GM12878 (cell line): ENCODE data around the gene NFILZ. TPM values are rescaled to one million over a fixed set of nuclear protein-coding genes. Genes with fewer than 3 reads are reported as not detected.

Experiments
- ATAC-seq: fragments of 200-7000 bp; cut with Tn5 transposase; 3 replicates; pipeline ENCODE4 v1.9.1; 2020; ENCODE audit warnings: mild to moderate bottlenecking, moderate library complexity
- BruUV-seq: library from RNA; stranded (reverse); fragments of 400-500 nt; replicated peaks from 2 replicates; lab custom pipeline; 2021; lab: Mats Ljungman, UMichigan
- CTCF ChIA-PET: fragments of 300-600 bp; sonication (Branson Sonifier 250); formaldehyde crosslinking; extraction: SDS; loops from one replicate; lab custom pipeline; 2021; ENCODE audit warnings: inconsistent platforms; lab: Yijun Ruan, JAX
- POLR2A ChIA-PET: fragments of 350-600 bp; formaldehyde crosslinking; extraction: SDS; loops from one replicate; lab custom pipeline; 2021; ENCODE audit warnings: inconsistent platforms; lab: Charles Lee
- RAD21 ChIA-PET: fragments of 300-600 bp; sonication (Branson Sonifier 250); formaldehyde crosslinking; loops from one replicate; lab custom pipeline; 2023; ENCODE audit warnings: antibody characterized with exemption; ENCODE audit not compliant: unreplicated experiment; lab: Charles Lee
- SMC1A ChIA-PET: fragments of 300-600 bp; sonication (Branson Sonifier 250); formaldehyde crosslinking; loops from one replicate; lab custom pipeline; 2023; ENCODE audit not compliant: unreplicated experiment, uncharacterized antibody; lab: Charles Lee
- DNase-seq: peaks from one replicate; pipeline ENCODE4 v3.0.0-alpha.2; 2011; ENCODE audit warnings: low read depth, low spot score
- FAIRE-seq: peaks from 3 replicates; lab custom pipeline; 2011; peaks lifted over from hg19 to GRCh38; lab: Jason Lieb, UNC
- H2AFZ ChIP-seq: 2 replicates; pipeline ENCODE4 v1.6.0; 2011; ENCODE audit warnings: low read depth, low read length, control low read depth; ENCODE audit not compliant: control insufficient read depth
- H3K27ac ChIP-seq: 2 replicates; pipeline ENCODE4 v1.5.1; 2011; ENCODE audit warnings: control low read depth; ENCODE audit not compliant: control insufficient read depth, insufficient read depth
- H3K27me3 ChIP-seq, 2 experiments: replicated peaks in 1 of 2; 2 replicates each; pipeline versions ENCODE4 v1.6.0 to v1.6.1; 2011; ENCODE audit warnings: low read length in 1 of 2; ENCODE audit not compliant: control insufficient read depth in 2 of 2, insufficient read depth in 2 of 2
- H3K36me3 ChIP-seq, 2 experiments: 2 replicates each; pipeline ENCODE4 v1.5.1; 2011; ENCODE audit warnings: low read length in 1 of 2; ENCODE audit not compliant: control insufficient read depth in 2 of 2, insufficient read depth in 2 of 2
- H3K4me1 ChIP-seq: 2 replicates; pipeline ENCODE4 v1.6.1; 2011; ENCODE audit warnings: mild to moderate bottlenecking, low read length, moderate library complexity, mixed read lengths; ENCODE audit not compliant: control insufficient read depth, insufficient read depth
- H3K4me2 ChIP-seq: 2 replicates; pipeline ENCODE4 v1.6.0; 2011; ENCODE audit warnings: control low read depth; ENCODE audit not compliant: control insufficient read depth, insufficient read depth
- H3K4me3 ChIP-seq: fragments of 200-600 bp; sonication (generic); 2 replicates; pipeline ENCODE4 v1.5.1; 2016
- H3K79me2 ChIP-seq: 2 replicates; pipeline ENCODE4 v1.6.0; 2011; ENCODE audit warnings: low read length; ENCODE audit not compliant: control insufficient read depth, insufficient read depth
- H3K9ac ChIP-seq: 2 replicates; pipeline ENCODE4 v1.8.0; 2011; ENCODE audit warnings: low read length, control low read depth, mixed read lengths; ENCODE audit not compliant: control insufficient read depth, insufficient read depth
- H3K9me3 ChIP-seq: replicated peaks from 3 replicates; pipeline ENCODE4 v1.5.1; 2011; ENCODE audit warnings: mild to moderate bottlenecking, low read length; ENCODE audit not compliant: control insufficient read depth, insufficient read depth
- H4K20me1 ChIP-seq: 2 replicates; pipeline ENCODE4 v1.6.0; 2011; ENCODE audit not compliant: control insufficient read depth, insufficient read depth
- EED ChIP-seq: sonication (generic); IDR thresholded peaks from 2 replicates; pipeline ENCODE4 v1.6.1; 2016; ENCODE audit warnings: antibody characterized with exemption, low read depth
- RAD51 ChIP-seq: fragments of 450-650 bp; IDR thresholded peaks from 2 replicates; pipeline ENCODE4 v1.6.1; 2016; ENCODE audit warnings: moderate library complexity, mild to moderate bottlenecking, inconsistent platforms
- TAF1 ChIP-seq: IDR thresholded peaks from 2 replicates; pipeline ENCODE4 v1.6.1; 2011; ENCODE audit warnings: mild to moderate bottlenecking, low read depth, low read length, borderline replicate concordance
- whole genome bisulfite sequencing: methylation state at CpG from one replicate; pipeline ENCODE4 v1.1.6; 2016; ENCODE audit warnings: low lambda C conversion rate; ENCODE audit not compliant: insufficient replicate concordance, insufficient coverage; ENCODE audit errors: missing lambda C conversion rate; 5-methylcytosine and 5-hydroxymethylcytosine counted together
- in situ Hi-C: fragments of 300-500 bp; cut with MboI; formaldehyde crosslinking; loops from 9 replicates; pipeline ENCODE4 v1.14.3; 2018; ENCODE audit warnings: mixed read lengths
- intact Hi-C: fragments of 100-400 bp; cut with micrococcal nuclease; formaldehyde crosslinking; loops from one replicate; pipeline ENCODE4 v1.14.2; 2022; ENCODE audit not compliant: unreplicated experiment
- polyA plus RNA-seq, 11 experiments: library from polyadenylated mRNA; depleted of rRNA in 4 of 11; unstranded in 6 of 11; stranded (reverse) in 5 of 11; fragments of >200 nt; fragmentation: Nextera tagmentation in 4 of 11; fragmentation: Illumina TruSeq in 1 of 11; extraction: Ambion mirVana in 4 of 11; extraction: Trizol in 1 of 11; gene quantifications; 1 replicate in 1 of 11; 2 replicates in 10 of 11; pipeline versions ENCODE4 v1.2.1 to v1.2.3, GENCODE V29; 2011 to 2016; ENCODE audit warnings: inconsistent platforms in 2 of 11, missing spikeins in 2 of 11, low read depth in 1 of 11
- total RNA-seq, 4 experiments: library from RNA; depleted of rRNA in 3 of 4; stranded (reverse); fragments of >200 nt in 3 of 4; fragmentation: Illumina TruSeq in 1 of 4; extraction: Trizol in 1 of 4; gene quantifications; 2 replicates each; pipeline versions ENCODE4 v1.2.1 to v1.2.3, GENCODE V29; 2013 to 2021
- TF ChIP-seq, protein P1 (sequence below), 3 experiments: IDR thresholded peaks in 2 of 3; conservative IDR thresholded peaks in 1 of 3; 2 replicates each; pipeline ENCODE4 v1.5.1; 2011; ENCODE audit warnings: low read depth in 3 of 3, low read length in 3 of 3, mild to moderate bottlenecking in 3 of 3, control low read depth in 2 of 3, moderate library complexity in 2 of 3, inconsistent platforms in 1 of 3, mixed read lengths in 1 of 3; ENCODE audit not compliant: control insufficient read depth in 2 of 3, insufficient read depth in 1 of 3; ENCODE audit errors: extremely low read depth in 1 of 3

The NFILZ gene
- total and polyA plus RNA-seq, 10 of the 15 experiments (the other 5 are each of a cell fraction or from before 2014, with no cell fraction given), result not detected

DNA sequence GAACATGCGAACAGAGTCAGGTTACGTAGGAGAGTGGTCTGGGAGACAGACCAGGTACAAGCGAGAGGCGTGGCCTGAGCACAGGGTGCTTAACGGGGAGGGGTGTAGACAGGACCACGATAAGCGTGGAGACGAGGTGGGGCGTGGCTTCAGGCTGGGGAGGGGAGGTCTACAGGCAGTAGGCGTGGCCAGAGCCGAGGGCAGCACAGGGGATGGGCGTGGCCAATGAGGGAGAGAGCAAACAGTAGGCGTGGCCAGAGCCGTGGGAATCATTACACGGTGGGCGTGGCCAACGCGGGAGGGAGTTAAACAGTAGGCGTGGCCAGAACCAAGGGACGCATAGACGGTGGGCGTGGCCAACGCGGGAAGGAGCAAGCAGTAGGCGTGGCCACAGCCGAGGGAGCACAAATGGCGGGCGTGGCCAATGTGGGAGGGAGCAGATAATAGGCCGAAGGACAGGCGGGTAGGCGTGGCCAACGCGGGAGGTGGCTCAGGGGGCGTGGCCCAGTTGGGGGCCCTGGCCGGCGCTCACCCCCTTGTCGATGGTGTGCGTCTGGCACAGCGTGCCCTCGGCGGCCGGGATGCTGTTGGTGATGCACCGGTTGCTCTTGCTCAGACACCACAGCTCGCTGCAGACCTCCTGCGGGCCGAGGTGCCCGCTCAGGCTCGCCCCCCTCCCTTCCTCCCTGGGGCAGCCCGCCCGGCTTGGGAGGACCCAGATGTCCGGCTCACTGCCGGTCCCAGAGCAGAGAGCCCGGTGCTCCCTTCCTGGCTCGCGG, 38.0 kb upstream of the NFILZ start:
- WGBS, result 36% methylated on average over 55 of the region's 55 CpGs
- Histone ChIP-seq H3K36me3 (no peaks in the 10 kb centered on the region), H2AFZ (no peak overlapping the region), H3K9me3 (peaks cover 6% of the 10 kb centered on the region; the same call in 2 of the 3 replicates), H3K4me2 (no peak overlapping the region), H4K20me1 (no peaks in the 10 kb centered on the region), H3K4me1 (no peaks in the 10 kb centered on the region), H3K27ac (no peak overlapping the region), H3K4me3 (no peak overlapping the region), H3K27me3 (no peaks in the 10 kb centered on the region; a peak in 1 of 4 replicates), H3K9ac (no peak overlapping the region), H3K79me2 (no peaks in the 10 kb centered on the region)
- POLR2A ChIA-PET, result no interaction called here
- BruUV-seq, result no TSS peak
- CTCF ChIA-PET, result interaction anchor here (1.1 to 1.7 kb wide), 2 partner anchors 11 kb away, joined by 4 to 9 read pairs; no protein-coding TSS in a partner anchor
- RAD21 ChIA-PET, result no interaction called here
- FAIRE-seq (no peak), ATAC-seq (peak; percentile 38), DNase-seq (no peak)
- SMC1A ChIA-PET, result no interaction called here
- in situ Hi-C loops (no loop called here), intact Hi-C loops (no loop called here)
- no peak for TF ChIP-seq EED
- TF ChIP-seq TAF1, result no peak
- TF ChIP-seq RAD51, result no peak

DNA sequence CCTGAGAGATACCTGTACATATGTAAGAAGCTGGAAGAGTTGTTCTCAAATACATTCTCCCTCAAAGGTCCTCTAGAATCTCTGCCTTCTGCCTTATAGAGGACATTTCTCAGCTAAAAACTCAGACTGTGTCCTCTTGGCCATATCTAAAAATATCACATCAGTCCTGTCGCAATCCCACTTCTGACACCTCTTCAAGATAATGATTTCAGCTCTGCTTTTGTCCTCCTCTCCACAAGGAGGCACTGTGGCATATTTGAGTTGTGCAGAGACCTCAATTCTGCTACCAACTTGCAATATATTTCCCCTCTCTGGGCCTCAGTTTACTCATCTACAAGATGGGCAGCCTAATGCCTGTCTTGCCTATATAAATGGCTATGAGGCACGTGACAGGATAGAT, 36.5 kb upstream of the NFILZ start:
- Histone ChIP-seq H3K27me3 (no peaks in the 10 kb centered on the region; a peak in 1 of 4 replicates), H3K36me3 (no peaks in the 10 kb centered on the region), H3K4me3 (no peak overlapping the region), H4K20me1 (no peaks in the 10 kb centered on the region), H3K9ac (no peak overlapping the region), H3K4me1 (no peaks in the 10 kb centered on the region), H3K27ac (no peak overlapping the region), H3K9me3 (peaks cover 6% of the 10 kb centered on the region; the same call in 2 of the 3 replicates), H3K4me2 (no peak overlapping the region), H3K79me2 (no peaks in the 10 kb centered on the region), H2AFZ (no peak overlapping the region)
- BruUV-seq, result no TSS peak
- DNase-seq (no peak), ATAC-seq (no peak), FAIRE-seq (no peak)
- 50% methylated on average over 2 of the region's 2 CpGs for WGBS
- ChIA-PET POLR2A (no interaction called here), CTCF (interaction anchor here (1.0 to 1.7 kb wide), 2 partner anchors 12 to 14 kb away, joined by 4 to 10 read pairs; no protein-coding TSS in a partner anchor), SMC1A (no interaction called here), RAD21 (no interaction called here)
- in situ Hi-C loops (no loop called here), intact Hi-C loops (no loop called here)
- no peak for TF ChIP-seq EED
- TF ChIP-seq, protein P1, sequence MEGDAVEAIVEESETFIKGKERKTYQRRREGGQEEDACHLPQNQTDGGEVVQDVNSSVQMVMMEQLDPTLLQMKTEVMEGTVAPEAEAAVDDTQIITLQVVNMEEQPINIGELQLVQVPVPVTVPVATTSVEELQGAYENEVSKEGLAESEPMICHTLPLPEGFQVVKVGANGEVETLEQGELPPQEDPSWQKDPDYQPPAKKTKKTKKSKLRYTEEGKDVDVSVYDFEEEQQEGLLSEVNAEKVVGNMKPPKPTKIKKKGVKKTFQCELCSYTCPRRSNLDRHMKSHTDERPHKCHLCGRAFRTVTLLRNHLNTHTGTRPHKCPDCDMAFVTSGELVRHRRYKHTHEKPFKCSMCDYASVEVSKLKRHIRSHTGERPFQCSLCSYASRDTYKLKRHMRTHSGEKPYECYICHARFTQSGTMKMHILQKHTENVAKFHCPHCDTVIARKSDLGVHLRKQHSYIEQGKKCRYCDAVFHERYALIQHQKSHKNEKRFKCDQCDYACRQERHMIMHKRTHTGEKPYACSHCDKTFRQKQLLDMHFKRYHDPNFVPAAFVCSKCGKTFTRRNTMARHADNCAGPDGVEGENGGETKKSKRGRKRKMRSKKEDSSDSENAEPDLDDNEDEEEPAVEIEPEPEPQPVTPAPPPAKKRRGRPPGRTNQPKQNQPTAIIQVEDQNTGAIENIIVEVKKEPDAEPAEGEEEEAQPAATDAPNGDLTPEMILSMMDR (IDR thresholded peaks at IDR 0.05 in 2 of 3, conservative IDR thresholded peaks at IDR 0.05 in 1 of 3; ENCODE audit: control insufficient read depth in 2 of 3, extremely low read depth in 1 of 3, insufficient read depth in 1 of 3, low read depth in 3 of 3, low read length in 3 of 3), result 0 out of 6 replicates have a peak, but pooled peaks of 1 of the 3 experiments have one; percentile 3
